Hematopoietic multipotent progenitor cell treated with erythropoietin and hydrocortisone succinate and interleukin-3 and kit ligand, for 4 days (in vitro differentiated cells): ENCODE results near the gene VPS18.

Experiments used
- DNase-seq: peaks from one replicate; pipeline ENCODE4 v3.0.0-alpha.2; 2015

VPS18 gene

GRCh38 chr15:40937762-40938535 lies 43.7 kb downstream of the VPS18 start:
- DNase-seq, result peak; percentile 52

- DNase-seq, result no peak
These were observed 44.3 kb downstream of the VPS18 start for GRCh38 chr15:40938536-40938870.

DNA sequence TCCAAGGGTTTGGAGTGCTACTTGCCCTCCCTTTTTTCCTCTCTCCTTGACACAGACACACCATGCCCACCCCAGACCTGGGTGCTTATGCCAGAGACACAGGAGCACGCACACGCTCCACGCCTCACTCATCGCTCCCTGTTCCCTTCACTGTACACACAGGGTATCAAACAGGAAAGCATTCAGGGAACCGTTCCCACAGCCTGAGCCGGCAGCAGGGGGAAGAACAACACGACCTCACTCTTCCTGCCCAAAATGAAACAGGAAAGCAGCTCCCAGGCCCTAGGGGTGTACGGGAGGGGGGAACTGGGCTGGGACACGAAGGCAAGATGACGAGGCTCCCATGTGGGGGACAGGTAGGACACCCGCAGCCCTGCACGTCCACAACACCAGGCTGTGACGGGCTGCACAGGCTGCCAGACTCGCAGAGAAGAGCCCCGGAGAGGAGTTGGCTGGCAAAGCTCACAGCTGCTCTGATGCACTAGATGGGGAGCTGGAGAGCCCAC lies 46.1 kb downstream of the VPS18 start:
- DNase-seq, result no peak

DNA sequence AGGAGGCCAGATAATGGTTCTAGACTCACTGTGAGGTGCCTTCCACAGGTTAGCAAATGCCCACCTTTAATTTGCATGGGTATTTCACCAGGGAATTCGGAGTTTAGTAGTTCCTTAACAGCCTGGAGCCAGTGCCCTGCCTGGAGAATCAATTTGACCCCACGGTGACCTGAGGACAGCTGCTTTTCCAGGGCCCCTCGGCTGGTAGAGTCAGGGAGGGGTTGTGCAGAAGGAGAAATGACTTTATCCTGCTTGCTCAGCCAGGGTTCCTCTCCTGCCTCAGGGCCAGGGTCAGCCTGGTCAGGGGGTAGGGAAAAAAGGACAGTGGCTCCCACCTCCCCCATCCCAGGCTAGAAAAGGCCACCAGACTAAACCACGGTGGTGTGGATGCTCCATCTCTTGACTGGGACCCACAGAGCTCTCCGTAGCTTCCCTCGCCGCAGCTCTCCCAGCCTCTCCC lies 46.8 kb downstream of the VPS18 start:
- DNase-seq, result no peak

GRCh38 chr15:40941528-40942336 lies 47.5 kb downstream of the VPS18 start:
- peak; percentile 89 for DNase-seq

DNA sequence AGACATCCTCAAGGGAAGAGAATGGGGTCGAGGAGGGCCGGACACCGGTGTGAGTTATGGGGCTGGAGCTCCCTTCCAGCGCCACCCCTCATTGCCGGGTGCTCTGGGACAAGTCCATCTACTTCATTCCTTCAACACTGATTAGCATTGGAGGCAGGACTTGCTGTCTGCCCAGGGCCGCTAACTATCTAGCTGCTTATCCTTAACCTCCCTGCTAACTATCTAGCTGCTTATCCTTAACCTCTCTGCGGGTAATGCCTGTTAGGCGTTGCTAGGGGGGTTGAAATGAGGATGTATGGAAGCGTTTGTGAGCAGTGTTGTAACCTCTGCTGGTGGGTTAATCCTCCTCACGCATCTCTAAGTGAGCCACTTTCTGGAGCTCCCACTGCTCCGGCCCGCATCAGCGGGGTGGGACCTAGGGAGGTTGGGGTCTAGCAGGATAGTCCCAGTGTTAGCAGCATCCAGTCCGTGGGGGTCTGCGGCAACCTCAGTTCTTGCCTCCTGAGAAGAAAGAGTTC lies 48.1 kb downstream of the VPS18 start:
- DNase-seq, result peak; percentile 55

DNA sequence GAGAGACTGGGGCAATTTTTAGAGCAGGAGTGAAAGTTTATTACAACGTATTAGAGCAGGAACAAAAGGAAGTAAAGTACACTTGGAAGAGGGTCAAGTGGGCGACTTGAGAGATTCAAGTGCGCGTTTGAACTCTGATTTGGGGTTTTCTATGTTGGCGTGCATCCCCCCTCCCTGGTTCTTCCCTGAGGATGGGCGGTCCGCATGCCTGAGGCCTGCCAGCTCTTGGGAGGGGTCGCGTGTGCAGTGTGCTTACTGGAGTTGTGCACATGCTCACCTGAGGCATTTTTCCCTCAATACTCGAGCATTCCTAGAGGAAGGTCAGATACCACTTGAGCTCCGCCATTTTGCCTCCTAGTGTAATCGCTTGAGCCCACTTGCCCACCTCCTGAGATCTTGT lies 48.6 kb downstream of the VPS18 start:
- no peak for DNase-seq

DNA sequence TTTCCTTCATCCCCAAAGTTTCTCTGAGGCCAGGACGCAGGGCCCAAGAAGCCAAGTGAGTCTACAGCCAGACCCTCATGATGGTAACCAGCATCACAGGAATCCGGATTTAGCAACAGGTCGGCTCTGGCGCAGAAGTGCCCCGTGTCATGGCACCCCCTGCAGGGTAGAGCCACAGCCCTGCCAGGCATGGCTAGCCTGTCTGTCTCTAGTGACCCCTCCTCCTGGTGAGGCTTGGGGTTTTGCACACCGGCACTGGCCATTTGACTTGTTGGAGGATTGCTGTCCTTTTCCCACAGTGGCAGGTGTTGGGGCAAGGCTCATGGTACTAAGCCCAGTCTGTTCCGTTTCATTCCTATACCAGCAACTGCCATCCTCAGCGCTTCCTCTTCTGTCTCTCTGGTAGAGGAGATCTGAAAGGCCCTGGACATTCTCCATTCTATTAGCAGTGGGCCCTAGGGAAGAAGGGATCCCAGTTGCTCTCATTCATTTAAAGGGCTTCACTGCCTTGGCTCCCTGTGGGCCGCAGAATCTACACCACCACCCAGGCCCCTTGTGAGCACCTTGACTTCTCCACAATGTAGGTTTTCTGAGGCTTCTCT lies 49.6 kb downstream of the VPS18 start:
- no peak for DNase-seq

DNA sequence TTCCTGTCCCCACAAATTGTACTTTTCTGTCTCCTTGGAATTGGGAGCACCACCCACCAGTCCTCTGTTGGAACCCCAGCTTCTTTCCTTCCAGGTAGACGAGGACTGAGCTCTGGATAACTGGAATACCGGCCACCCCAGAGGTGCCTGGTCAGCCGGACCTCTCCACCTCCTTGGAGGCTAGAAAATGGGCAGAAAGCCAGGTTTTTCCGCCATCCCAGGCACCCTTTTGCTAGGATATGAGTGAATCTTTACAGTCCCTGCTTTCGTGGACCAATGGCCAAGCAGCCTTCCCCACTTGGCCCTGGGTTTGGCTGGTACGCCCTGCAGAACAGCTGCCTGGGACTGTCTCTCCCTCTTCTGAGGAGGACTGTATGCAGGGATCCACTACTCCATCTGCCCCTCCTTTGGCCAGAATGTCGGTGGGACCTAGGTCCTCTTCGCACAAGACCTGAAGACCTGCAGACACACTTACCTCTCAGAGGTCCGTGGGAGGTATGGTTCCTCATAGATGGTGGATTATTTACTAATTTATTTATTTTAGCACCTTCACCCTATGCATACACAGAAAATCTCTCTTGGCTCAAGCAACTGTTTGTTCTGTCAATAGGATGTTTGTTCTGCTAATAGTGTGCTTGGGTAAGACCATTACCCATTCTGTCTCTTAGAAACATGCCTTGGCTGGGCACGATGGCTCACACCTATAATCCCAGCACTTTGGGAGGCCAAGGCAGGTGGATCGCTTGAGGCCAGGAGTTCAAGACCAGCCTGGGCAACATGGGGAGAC lies 50.5 kb downstream of the VPS18 start:
- DNase-seq, result no peak

- no peak for DNase-seq
These were observed 54.6 kb downstream of the VPS18 start for GRCh38 chr15:40948706-40949473.

- no peak for DNase-seq
These were observed 55.5 kb downstream of the VPS18 start for GRCh38 chr15:40949756-40950207.

GRCh38 chr15:40951764-40952163 lies 57.5 kb downstream of the VPS18 start:
- DNase-seq, result no peak

DNA sequence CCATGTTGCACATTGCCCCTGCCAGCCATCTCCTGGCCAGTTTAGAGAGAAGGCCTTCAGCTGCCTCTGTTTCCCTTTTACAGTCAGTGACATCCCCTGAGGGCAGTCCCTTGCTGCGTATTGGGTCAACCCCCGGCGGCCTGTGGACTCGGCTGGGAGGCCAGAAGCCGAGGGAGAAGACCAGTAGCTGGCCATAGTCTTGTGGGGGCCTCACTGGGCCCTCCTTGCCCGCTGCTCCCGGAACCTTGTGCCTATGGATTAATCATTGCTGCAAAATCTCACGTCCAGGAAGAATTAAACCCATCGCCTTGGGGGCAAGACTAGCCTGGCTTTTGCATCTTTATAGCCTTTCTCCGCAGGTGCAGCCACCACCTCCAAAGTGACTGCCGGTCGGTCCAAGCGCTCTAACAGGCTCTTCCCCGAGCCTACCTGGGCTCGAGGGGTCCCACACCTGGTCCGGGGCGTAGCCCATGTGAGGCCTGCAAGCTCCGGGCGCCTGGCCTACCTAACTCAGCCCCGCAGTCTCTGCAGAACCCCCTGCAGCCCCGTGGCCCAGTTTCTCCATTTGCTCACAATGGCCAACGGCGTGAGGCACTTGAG lies 58.2 kb downstream of the VPS18 start:
- DNase-seq, result no peak

DNA sequence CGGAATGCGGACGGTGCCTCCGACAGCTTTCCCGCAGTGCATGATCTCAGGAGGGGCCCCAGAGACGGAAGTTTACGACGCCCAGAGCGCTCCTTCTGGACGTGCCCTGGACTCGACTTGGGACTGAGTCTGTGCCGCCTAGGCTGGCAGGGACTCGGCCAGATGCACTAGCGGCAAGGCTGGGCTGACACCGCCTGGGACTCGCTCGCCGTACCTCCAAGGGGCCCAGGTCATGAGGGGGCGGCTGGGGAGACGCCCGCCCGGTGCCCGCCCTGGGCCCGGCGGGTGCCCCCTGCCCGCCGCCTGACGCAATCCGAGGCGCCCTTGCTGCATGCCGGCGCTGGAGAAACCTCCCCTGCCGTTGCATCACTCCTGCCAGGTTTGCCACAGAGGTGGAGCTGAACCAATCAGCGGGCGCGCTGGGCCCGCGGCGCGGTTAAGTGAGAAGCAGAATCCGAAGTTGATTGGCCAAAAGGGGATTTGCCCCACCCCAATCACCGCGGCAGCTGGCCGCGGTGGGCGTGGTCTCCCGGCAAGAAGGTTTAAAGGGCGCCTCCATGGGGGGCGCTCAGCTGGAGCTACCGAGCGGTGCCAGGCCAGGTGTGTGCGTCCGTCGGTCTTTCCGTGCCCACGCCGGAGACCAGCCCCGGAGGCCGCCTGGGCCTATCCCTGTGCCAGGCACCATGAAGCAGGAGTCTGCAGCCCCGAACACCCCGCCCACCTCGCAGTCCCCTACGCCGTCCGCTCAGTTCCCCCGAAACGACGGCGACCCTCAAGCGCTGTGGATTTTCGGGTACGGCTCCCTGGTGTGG lies 58.9 kb downstream of the VPS18 start, which contains the start of gene CHAC1:
TSS of gene CHAC1 (plus strand) at position 571 of the 812 bp plus-strand sequence. CDS start at position 684, 113 bp downstream.
- peak; percentile 97 for DNase-seq
